Neutrophil (primary cell): Measurements from ENCODE around the gene EFCAB5.

ENCODE experiments used
- H3K27ac ChIP-seq: fragments of 200-600 bp; sonication (generic); 2 replicates; pipeline ENCODE4 v1.5.1; 2016; ENCODE audit warnings: mild to moderate bottlenecking, moderate library complexity
- H3K27me3 ChIP-seq: fragments of 200-600 bp; sonication (generic); 2 replicates; pipeline ENCODE4 v1.6.0; 2016; ENCODE audit warnings: mild to moderate bottlenecking
- H3K36me3 ChIP-seq: fragments of 200-600 bp; sonication (generic); 2 replicates; pipeline ENCODE4 v1.5.1; 2017
- H3K4me1 ChIP-seq, 2 experiments: fragments of 200-600 bp in 1 of 2; sonication (generic) in 1 of 2; 1 replicate in 1 of 2; 2 replicates in 1 of 2; pipeline versions ENCODE4 v1.5.1 to v1.6.1; 2013 to 2016; ENCODE audit warnings: low read depth in 1 of 2, low read length in 1 of 2, mild to moderate bottlenecking in 1 of 2, moderate library complexity in 1 of 2; ENCODE audit not compliant: control insufficient read depth in 1 of 2, insufficient read depth in 1 of 2
- H3K4me3 ChIP-seq, 2 experiments: fragments of 200-600 bp in 1 of 2; sonication (generic) in 1 of 2; 1 replicate in 1 of 2; 2 replicates in 1 of 2; pipeline ENCODE4 v1.5.1; 2013 to 2016; ENCODE audit warnings: low read depth in 1 of 2, low read length in 1 of 2, mild to moderate bottlenecking in 1 of 2, moderate library complexity in 1 of 2
- H3K9me3 ChIP-seq: fragments of 200-600 bp; sonication (generic); 2 replicates; pipeline ENCODE4 v1.5.1; 2016
- CTCF ChIP-seq: fragments of 200-600 bp; sonication (generic); IDR thresholded peaks from 2 replicates; pipeline ENCODE4 v1.5.1; 2016; ENCODE audit warnings: antibody characterized with exemption

EFCAB5 gene

DNA sequence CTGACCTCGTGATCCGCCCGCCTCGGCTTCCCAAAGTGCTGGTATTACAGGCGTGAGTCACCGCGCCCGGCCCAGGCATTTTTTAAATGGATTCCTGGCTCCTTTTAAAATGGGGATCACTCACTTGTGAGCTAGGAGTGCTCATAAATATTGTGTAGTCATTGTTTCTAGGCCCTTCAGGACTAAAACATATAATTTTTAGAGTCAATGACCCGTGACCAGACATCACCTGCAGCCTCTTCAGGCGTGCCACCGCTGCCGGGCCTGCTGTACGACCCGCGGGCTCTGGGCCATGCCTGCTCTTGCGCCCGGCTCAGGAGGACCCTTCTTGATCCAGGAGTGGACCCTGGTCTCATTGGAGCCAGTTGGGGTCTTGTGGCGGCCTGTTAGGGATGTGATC lies 30.8 kb downstream of the EFCAB5 start:
- H3K27me3 ChIP-seq, result no peaks in the 10 kb centered on the region
- no peak overlapping the region for H3K27ac ChIP-seq
- no peaks in the 10 kb centered on the region for H3K36me3 ChIP-seq
- no peaks in the 10 kb centered on the region for H3K9me3 ChIP-seq
- H3K4me3 ChIP-seq, result no peak overlapping the region
- no peak for TF ChIP-seq CTCF
- no peaks in the 10 kb centered on the region for H3K4me1 ChIP-seq

GRCh38 chr17:29973005-29973404 lies 31.6 kb downstream of the EFCAB5 start:
- Histone ChIP-seq H3K27me3 (no peaks in the 10 kb centered on the region), H3K9me3 (no peaks in the 10 kb centered on the region), H3K4me3 (no peak overlapping the region), H3K27ac (no peak overlapping the region), H3K4me1 (no peaks in the 10 kb centered on the region), H3K36me3 (no peaks in the 10 kb centered on the region)
- no peak for TF ChIP-seq CTCF

DNA sequence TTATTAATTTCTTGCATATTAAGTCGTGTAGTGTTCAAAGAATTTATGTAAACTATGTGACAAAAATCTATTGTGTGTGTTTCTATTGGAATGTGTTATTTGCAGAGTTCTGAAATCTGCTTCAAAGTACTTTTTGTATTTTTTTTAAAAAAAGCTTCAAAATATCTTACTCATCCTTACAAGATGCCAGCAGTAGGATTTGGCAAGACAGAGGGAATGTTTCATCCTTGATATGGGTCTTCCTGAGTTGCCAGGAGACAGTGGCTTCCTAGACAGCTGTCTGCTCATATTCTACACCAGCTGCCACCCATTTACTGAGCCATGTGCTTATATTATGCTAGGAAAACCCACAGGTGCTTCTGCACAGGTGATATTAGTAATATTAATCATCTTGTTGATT lies 36.4 kb downstream of the EFCAB5 start:
- H3K27ac ChIP-seq, result no peak overlapping the region
- no peaks in the 10 kb centered on the region for H3K9me3 ChIP-seq
- TF ChIP-seq CTCF, result no peak

GRCh38 chr17:29980261-29980660 lies 38.8 kb downstream of the EFCAB5 start:
- H3K9me3 ChIP-seq, result no peaks in the 10 kb centered on the region

More for the DNA sequence above, 36.4 kb downstream of the EFCAB5 start:
- H3K27me3 ChIP-seq, result no peaks in the 10 kb centered on the region
- H3K36me3 ChIP-seq, result no peaks in the 10 kb centered on the region
- no peak overlapping the region for H3K4me3 ChIP-seq
- no peaks in the 10 kb centered on the region for H3K4me1 ChIP-seq

DNA sequence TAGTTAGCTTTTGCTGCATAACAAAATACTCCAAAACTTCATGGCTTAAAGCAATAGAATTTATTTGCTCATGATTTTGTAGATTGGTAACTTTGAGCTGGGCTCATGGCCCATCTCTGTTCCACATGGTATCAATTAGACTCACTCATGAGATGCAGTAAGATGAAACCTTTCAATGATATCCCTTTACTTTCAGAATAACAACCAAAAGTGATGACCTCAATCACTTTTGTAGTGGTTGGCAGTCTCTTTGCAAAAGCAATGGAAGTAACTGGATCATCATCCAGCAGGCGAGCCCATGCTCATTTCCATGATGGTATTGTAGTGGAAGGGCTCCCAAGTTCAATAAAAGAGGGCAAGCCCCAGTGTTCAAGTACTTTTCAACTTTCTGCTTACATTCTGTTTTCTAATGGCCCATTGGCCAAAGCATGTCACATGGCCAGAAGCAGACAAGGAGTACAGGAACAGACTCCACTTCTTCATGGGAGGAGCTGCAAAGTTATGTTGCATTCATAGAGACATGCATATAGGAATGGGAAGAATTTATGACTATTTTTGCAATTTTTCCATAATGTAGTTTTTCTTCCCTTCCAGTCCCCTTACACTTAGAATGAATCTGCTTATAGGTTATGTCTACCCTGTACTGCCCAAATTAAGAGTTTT lies 41.7 kb downstream of the EFCAB5 start:
- H3K4me3 ChIP-seq, result no peak overlapping the region
- H3K27ac ChIP-seq, result no peak overlapping the region
- no peaks in the 10 kb centered on the region for H3K9me3 ChIP-seq
- H3K36me3 ChIP-seq, result no peaks in the 10 kb centered on the region
- no peak for TF ChIP-seq CTCF
- H3K27me3 ChIP-seq, result no peaks in the 10 kb centered on the region
- no peaks in the 10 kb centered on the region for H3K4me1 ChIP-seq

More at GRCh38 chr17:29980261-29980660, 38.8 kb downstream of the EFCAB5 start:
- no peak for TF ChIP-seq CTCF
- no peaks in the 10 kb centered on the region for H3K4me1 ChIP-seq
- H3K27ac ChIP-seq, result no peak overlapping the region
- H3K36me3 ChIP-seq, result no peaks in the 10 kb centered on the region
- H3K4me3 ChIP-seq, result no peak overlapping the region
- no peaks in the 10 kb centered on the region for H3K27me3 ChIP-seq
